Coronary artery (tissue), 2 donors: ENCODE data around the gene HSPA1L.

Experiments used
- DNase-seq: peaks from one replicate; pipeline ENCODE4 v3.0.0-alpha.2; 2017; ENCODE audit warnings: low spot score
- H3K27ac ChIP-seq, 2 donors: fragments of 200-600 bp; sonication (generic); one replicate each; pipeline ENCODE4 v1.5.1; 2016 to 2019
- H3K4me3 ChIP-seq: fragments of 200-600 bp; sonication (generic); 2 replicates; pipeline ENCODE4 v1.5.1; 2016; ENCODE audit warnings: mild to moderate bottlenecking, moderate library complexity
- TF ChIP-seq, protein P1 (sequence below): fragments of 200-600 bp; sonication (generic); IDR thresholded peaks from one replicate; pipeline ENCODE4 v1.5.1; 2019; ENCODE audit warnings: antibody characterized with exemption

The HSPA1L gene

DNA sequence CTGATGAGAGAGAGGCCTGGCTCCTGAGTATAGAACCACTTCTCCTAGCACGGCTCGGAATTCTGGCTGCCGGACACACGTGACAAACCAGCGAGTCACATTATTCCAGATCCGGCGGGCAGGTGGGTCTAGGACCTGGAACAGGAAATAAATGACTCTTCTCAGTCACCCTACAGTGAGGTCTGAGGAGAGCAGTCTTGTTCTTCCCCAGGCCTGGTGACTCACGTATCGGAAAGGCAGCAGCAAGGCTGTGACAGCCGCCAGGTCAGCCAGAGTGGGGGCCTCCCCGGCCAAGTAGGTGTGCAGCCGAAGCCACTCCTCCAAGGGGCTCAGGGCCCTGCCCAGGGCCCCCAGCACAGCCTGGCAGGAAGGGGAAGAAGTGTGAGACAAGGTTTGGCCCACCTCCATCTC is 22.3 kb downstream of the HSPA1L start:
- no peak overlapping the region for H3K4me3 ChIP-seq
- DNase-seq: no peak
- H3K27ac ChIP-seq: no peak overlapping the region
- TF ChIP-seq, protein P1, sequence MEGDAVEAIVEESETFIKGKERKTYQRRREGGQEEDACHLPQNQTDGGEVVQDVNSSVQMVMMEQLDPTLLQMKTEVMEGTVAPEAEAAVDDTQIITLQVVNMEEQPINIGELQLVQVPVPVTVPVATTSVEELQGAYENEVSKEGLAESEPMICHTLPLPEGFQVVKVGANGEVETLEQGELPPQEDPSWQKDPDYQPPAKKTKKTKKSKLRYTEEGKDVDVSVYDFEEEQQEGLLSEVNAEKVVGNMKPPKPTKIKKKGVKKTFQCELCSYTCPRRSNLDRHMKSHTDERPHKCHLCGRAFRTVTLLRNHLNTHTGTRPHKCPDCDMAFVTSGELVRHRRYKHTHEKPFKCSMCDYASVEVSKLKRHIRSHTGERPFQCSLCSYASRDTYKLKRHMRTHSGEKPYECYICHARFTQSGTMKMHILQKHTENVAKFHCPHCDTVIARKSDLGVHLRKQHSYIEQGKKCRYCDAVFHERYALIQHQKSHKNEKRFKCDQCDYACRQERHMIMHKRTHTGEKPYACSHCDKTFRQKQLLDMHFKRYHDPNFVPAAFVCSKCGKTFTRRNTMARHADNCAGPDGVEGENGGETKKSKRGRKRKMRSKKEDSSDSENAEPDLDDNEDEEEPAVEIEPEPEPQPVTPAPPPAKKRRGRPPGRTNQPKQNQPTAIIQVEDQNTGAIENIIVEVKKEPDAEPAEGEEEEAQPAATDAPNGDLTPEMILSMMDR: no peak

DNA sequence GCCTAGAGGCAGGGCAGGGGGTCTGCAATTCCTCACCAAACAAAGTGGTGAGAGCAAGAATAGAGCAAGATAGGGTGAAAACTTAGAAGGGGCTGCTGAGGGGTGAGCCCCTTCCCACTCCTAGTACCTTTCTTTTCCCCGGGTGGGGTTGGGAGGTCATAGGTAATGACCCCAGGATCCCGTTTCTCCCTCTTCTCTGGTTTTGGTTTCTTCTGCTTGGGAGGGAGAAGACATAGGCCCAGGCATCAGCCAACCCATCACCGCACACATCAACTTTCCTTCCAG is 23.1 kb downstream of the HSPA1L start:
- TF ChIP-seq, protein P1: no peak
- DNase-seq: no peak
- no peak overlapping the region for H3K4me3 ChIP-seq
- no peak overlapping the region for H3K27ac ChIP-seq

DNA sequence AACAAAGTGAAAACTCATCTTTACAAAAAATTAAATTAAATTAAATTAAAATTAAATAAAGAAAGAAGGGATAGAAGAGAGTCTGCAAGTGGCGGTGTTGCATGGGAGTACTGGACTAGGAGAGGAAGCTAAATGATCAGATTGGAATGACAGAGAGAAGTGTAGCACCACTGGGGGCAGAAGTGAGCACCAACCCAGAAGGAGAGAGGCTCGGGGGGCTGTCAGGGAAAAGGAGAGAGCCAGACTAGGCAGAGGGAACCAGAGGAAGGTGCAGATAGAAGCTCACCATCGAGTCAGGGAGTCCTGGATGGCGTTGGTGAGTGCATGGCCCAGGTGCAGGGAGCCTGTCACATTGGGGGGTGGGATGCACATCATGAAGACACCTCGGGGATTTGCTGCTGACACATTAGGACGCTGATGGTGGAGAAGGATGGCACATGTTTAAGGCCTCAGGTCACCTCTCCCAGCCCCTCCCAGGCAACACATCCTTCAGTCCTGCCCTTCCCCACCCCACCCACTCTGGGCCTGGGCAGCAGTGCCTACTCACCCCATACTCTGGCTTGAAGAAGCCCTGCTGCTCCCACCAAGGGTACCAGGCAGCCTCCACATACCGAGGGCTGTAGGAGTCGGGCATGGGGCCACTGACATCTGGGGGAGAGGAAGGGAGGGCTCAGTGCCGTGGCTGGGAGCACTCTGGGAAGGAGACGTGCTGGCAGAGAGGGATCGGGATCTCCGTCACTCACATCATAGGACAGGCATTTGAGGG is 23.6 kb downstream of the HSPA1L start:
- H3K27ac ChIP-seq: no peak overlapping the region
- DNase-seq: peak; percentile 70
- TF ChIP-seq, protein P1: no peak
- H3K4me3 ChIP-seq: no peak overlapping the region

DNA sequence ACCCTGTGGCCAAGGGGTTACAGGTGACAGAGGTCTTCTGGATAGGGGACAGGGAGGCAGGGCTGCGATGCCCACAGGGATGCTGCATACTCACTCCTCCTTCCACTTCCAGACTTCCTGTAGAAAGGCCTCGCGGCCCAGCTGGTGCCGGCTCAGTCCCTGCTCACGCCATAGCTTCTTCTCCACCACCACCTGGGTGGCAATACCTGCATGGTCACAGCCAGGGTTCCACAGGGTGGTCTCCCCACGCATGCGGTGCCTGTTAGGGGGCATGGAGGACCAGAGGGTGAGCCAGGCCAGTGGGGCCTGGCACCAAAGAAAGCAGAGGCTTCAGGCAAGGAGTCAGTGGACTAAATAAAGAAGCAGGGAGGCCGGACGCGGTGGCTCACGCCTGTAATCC is 29.6 kb downstream of the HSPA1L start:
- TF ChIP-seq, protein P1: no peak
- H3K4me3 ChIP-seq: no peak overlapping the region
- H3K27ac ChIP-seq: no peak overlapping the region
- DNase-seq: no peak

DNA sequence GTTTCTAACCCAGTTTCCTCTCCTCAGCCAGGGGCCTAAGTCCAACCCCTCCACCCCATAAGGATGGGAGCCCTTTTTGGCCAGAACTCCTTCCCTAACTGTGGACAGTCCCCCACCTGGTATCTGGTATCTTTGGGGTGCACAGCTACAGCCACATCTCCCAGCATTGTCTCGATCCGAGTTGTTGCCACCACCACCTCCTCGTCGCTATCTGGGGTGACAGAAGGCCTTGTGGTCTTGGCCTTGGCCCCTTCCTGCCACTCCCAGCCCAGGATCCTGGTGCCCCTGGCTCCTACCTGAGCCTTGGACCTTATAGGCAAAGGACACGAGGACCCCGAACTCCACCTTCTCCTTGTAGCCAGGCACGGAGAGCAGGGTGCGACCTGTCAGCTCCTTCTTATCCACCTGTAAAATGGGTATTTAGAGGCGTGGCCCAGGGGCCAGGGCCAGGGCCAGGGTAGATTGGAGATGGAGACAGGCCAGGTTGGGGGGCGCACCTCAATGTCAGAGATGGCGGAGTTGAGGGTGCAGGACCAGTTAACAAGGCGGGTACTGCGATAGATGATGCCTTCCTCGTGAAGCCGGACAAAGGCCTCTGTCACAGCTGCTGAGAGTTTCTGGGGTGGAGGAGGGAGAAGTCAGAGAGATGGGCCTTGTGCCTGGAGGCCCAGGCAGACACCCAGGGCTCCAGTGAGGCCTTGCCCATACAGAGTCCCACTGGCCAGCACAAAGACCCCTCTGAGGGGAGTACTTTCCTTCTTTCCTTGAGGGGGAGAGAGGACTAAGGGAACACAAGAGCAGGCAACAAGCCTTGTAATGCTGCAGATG is 30.8 kb downstream of the HSPA1L start:
- TF ChIP-seq, protein P1: no peak
- DNase-seq: no peak
- H3K4me3 ChIP-seq: no peak overlapping the region
- no peak overlapping the region for H3K27ac ChIP-seq

DNA sequence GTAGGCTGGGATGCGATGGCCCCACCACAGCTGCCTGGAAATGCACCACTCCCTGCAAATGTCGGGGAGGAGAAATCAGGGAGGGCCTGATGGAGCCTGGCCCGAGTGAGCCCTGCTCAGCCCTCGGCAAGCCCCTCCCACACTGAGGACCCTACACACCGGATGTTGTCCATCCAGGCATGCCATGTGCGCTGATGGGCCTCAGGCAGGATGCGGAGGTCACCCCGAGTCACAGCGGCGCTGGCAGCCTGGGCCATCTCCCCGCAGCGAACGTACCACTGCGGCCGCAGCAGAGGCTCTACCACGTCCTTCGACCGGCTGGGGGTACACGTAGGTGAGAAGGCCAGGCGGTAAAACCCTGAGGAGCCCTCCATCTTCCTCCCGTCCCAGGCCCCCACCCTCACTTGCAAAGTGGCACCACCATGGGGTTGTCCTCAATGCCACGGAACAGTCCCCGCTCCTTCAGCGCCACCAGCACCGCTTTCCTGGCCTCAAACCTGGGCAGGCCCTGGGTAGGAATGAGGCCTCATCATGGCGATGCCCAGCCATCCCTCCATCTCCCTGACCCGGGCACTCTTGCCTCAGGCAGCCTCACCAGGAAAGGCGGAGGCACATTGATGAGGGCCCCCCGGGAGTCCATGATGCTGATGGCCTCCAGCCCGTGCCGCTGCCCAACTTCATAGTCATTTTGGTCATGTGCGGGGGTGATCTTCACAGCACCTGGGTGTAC is 32.8 kb downstream of the HSPA1L start:
- Histone ChIP-seq H3K4me3 (no peak overlapping the region), H3K27ac (no peak overlapping the region)
- TF ChIP-seq, protein P1: no peak
- no peak for DNase-seq
